Measurements from ENCODE around the gene KIAA1328.

DNA sequence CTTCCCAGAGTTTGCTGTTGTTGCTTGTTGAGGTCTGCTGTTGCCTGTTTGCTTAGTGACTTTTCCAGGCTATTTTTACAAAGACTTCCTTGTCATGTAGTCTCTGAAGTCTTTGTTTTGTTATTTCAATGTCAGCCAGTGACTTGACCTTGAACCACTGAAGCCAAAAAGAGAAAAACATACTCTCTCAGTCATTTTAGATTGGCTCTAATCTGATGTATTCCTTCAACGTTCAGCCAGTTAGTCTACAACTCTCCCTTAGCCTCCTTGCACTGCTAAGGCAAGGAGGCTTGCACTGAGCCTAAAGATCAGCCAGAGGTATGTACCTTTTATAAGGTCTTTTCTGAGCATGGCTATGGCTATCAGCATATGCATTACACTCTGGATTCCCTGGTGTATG is 27.9 kb downstream of the KIAA1328 start:
- TF ChIP-seq, protein P1, sequence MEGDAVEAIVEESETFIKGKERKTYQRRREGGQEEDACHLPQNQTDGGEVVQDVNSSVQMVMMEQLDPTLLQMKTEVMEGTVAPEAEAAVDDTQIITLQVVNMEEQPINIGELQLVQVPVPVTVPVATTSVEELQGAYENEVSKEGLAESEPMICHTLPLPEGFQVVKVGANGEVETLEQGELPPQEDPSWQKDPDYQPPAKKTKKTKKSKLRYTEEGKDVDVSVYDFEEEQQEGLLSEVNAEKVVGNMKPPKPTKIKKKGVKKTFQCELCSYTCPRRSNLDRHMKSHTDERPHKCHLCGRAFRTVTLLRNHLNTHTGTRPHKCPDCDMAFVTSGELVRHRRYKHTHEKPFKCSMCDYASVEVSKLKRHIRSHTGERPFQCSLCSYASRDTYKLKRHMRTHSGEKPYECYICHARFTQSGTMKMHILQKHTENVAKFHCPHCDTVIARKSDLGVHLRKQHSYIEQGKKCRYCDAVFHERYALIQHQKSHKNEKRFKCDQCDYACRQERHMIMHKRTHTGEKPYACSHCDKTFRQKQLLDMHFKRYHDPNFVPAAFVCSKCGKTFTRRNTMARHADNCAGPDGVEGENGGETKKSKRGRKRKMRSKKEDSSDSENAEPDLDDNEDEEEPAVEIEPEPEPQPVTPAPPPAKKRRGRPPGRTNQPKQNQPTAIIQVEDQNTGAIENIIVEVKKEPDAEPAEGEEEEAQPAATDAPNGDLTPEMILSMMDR (IDR thresholded peaks at IDR 0.05), result no peak
- TF ChIP-seq POLR2A (IDR thresholded peaks at IDR 0.05), result no peak
